Fibroblast of skin of scalp (primary cell): ENCODE measurements around the gene CDIP1.

Experiments used
- DNase-seq: peaks from one replicate; pipeline ENCODE4 v3.0.0-alpha.2; 2013

CDIP1 gene

GRCh38 chr16:4513086-4513860, 25.3 kb downstream of the CDIP1 start:
- no peak for DNase-seq

- no peak for DNase-seq
Observed at GRCh38 chr16:4512473-4512872, 26.1 kb downstream of the CDIP1 start.

- DNase-seq: peak; percentile 35
Observed at GRCh38 chr16:4511441-4512082, 27.0 kb downstream of the CDIP1 start.

GRCh38 chr16:4510747-4511426, 27.7 kb downstream of the CDIP1 start:
- DNase-seq: no peak

- no peak for DNase-seq
Observed at GRCh38 chr16:4510131-4510530, 28.4 kb downstream of the CDIP1 start.

- DNase-seq: no peak
Observed at GRCh38 chr16:4509420-4509819, 29.2 kb downstream of the CDIP1 start.

GRCh38 chr16:4508806-4509205, 29.8 kb downstream of the CDIP1 start:
- no peak for DNase-seq

- DNase-seq: no peak
Observed at GRCh38 chr16:4507588-4508345, 30.8 kb downstream of the CDIP1 start.

- DNase-seq: peak; percentile 80
Observed at GRCh38 chr16:4506450-4506849, 32.1 kb downstream of the CDIP1 start.

- no peak for DNase-seq
Observed at GRCh38 chr16:4505356-4506147, 33.0 kb downstream of the CDIP1 start.

- DNase-seq: no peak
Observed at GRCh38 chr16:4501071-4501478, 37.5 kb downstream of the CDIP1 start.

- peak; percentile 76 for DNase-seq
Observed at GRCh38 chr16:4500272-4500671, 38.3 kb downstream of the CDIP1 start.

GRCh38 chr16:4499196-4499555, 39.4 kb downstream of the CDIP1 start:
- DNase-seq: no peak

- DNase-seq: no peak
Observed at GRCh38 chr16:4498546-4499195, 39.9 kb downstream of the CDIP1 start.

GRCh38 chr16:4496305-4496704, 42.3 kb downstream of the CDIP1 start:
- peak; percentile 54 for DNase-seq

- DNase-seq: no peak
Observed at GRCh38 chr16:4495766-4496165, 42.8 kb downstream of the CDIP1 start.

- DNase-seq: peak; percentile 86
Observed at GRCh38 chr16:4494746-4495490, 43.7 kb downstream of the CDIP1 start.

- no peak for DNase-seq
Observed at GRCh38 chr16:4491898-4492297, 46.7 kb downstream of the CDIP1 start.

- peak; percentile 75 for DNase-seq
Observed at GRCh38 chr16:4489030-4489429, 49.5 kb downstream of the CDIP1 start.

- DNase-seq: no peak
Observed at GRCh38 chr16:4488499-4488967, 50.0 kb downstream of the CDIP1 start.
